ENCODE data around the gene OXSM.

DNA sequence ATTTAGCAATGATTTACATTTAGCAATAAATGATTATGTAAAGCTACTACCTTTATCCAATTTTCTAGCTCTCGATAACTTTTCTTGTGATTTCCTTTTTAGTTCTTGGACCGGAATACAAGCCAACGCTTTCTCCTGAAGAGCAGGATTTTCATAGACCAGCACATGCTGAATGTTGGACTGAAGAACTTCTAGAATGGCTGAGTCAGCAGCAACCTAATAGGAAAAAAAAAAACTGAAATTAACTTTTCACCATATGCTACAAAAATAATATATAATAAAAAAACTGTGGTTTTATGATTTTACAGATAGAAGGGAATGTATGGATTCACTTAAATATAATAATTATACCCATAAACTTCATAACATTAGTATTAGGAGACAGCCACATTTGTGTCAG, 38.8 kb upstream of the OXSM start:
- TF ChIP-seq, protein P1, sequence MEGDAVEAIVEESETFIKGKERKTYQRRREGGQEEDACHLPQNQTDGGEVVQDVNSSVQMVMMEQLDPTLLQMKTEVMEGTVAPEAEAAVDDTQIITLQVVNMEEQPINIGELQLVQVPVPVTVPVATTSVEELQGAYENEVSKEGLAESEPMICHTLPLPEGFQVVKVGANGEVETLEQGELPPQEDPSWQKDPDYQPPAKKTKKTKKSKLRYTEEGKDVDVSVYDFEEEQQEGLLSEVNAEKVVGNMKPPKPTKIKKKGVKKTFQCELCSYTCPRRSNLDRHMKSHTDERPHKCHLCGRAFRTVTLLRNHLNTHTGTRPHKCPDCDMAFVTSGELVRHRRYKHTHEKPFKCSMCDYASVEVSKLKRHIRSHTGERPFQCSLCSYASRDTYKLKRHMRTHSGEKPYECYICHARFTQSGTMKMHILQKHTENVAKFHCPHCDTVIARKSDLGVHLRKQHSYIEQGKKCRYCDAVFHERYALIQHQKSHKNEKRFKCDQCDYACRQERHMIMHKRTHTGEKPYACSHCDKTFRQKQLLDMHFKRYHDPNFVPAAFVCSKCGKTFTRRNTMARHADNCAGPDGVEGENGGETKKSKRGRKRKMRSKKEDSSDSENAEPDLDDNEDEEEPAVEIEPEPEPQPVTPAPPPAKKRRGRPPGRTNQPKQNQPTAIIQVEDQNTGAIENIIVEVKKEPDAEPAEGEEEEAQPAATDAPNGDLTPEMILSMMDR (optimal IDR thresholded peaks at IDR 0.05 in 1 of 3, IDR thresholded peaks at IDR 0.05 in 1 of 3, conservative IDR thresholded peaks at IDR 0.05 in 1 of 3; ENCODE audit: extremely low read depth in 1 of 3, insufficient read depth in 2 of 3, low read length in 3 of 3) = no peak
- TF ChIP-seq EZH2 (IDR thresholded peaks at IDR 0.05; ENCODE audit: low read length) = no peak

All from keratinocyte (primary cell).